ENCODE measurements around the gene ELF4.

The ELF4 gene

GRCh38 chrX:130114141-130114588 is 3.9 kb upstream of the ELF4 start:
- H3K79me2 ChIP-seq (ENCODE audit: low read length), result peaks cover 26% of the 10 kb centered on the region
- no peak overlapping the region for H3K27ac ChIP-seq (ENCODE audit: low read length)
- no peaks in the 10 kb centered on the region for H3K9me3 ChIP-seq (ENCODE audit: insufficient read depth, low read length)
- peaks cover 39% of the 10 kb centered on the region for H3K4me1 ChIP-seq (ENCODE audit: low read length)
- H3K27me3 ChIP-seq (ENCODE audit: low read depth, low read length), result no peaks in the 10 kb centered on the region
- no peak overlapping the region for H2AFZ ChIP-seq (ENCODE audit: low read depth, low read length)
- H3K36me3 ChIP-seq (replicated peaks; ENCODE audit: low read depth, low read length), result peaks cover 6% of the 10 kb centered on the region
- no peaks in the 10 kb centered on the region for H4K20me1 ChIP-seq (ENCODE audit: insufficient read depth, low read length)
- no peak overlapping the region for H3K9ac ChIP-seq (ENCODE audit: low read length)
- H3K4me3 ChIP-seq (ENCODE audit: low read length), result no peak overlapping the region
- H3K4me2 ChIP-seq (ENCODE audit: low read length), result peak overlapping the region; percentile 18; the same call in 1 of the 2 replicates
- TF ChIP-seq, protein P1, sequence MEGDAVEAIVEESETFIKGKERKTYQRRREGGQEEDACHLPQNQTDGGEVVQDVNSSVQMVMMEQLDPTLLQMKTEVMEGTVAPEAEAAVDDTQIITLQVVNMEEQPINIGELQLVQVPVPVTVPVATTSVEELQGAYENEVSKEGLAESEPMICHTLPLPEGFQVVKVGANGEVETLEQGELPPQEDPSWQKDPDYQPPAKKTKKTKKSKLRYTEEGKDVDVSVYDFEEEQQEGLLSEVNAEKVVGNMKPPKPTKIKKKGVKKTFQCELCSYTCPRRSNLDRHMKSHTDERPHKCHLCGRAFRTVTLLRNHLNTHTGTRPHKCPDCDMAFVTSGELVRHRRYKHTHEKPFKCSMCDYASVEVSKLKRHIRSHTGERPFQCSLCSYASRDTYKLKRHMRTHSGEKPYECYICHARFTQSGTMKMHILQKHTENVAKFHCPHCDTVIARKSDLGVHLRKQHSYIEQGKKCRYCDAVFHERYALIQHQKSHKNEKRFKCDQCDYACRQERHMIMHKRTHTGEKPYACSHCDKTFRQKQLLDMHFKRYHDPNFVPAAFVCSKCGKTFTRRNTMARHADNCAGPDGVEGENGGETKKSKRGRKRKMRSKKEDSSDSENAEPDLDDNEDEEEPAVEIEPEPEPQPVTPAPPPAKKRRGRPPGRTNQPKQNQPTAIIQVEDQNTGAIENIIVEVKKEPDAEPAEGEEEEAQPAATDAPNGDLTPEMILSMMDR (IDR thresholded peaks at IDR 0.05; ENCODE audit: low read depth, low read length), result no peak
- TF ChIP-seq EZH2phosphoT487 (IDR thresholded peaks at IDR 0.05; ENCODE audit: low read depth), result no peak

DNA sequence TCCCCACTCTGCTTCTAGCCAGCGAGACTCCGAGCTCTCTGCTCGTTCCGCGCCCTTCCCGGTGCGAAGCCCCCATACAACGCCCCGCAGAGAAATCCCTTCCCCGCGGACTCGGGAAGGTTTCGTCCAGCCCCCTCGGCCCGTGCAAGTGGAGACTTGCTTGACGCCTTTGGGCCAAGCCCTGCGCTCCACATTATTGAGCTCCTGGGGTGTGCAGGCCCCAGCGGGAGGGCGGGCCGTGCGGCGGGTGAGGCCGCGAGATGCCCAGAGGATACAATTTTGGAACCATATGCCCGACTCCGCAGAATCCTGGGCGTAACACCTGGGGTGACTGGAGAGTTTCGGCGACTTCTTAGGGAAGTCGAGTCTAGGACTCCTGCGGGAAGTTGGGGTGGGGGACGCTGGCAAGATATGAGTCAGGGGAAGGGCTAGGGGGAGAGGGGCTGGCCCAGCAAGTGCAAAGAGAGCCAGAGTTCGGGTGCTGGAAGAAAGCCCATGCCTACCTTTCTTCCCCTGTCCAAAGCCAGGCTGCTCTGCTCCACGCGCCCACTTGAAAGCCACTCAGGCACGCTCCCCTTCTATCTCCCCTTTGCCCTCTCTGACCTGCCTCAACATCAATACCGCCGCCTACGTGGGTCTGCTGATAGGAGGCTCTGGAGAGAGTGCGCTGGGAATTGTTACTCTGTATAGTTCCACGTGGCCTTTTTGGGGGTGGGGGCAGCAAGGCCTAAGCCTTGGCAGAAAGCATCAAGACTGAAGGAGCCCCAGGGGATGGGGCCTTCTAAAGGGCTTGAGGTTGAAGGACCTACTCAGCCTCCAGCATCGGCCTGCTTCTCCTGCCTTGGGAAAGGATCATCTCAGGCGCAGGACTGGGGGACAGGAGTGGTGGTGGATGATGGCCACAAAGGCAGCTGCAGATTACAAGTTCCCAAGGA is 1.2 kb upstream of the ELF4 start:
- peaks cover 46% of the 10 kb centered on the region for H3K4me1 ChIP-seq (ENCODE audit: low read length)
- no peaks in the 10 kb centered on the region for H3K27me3 ChIP-seq (ENCODE audit: low read depth, low read length)
- peak overlapping the region; percentile 87 for H3K9ac ChIP-seq (ENCODE audit: low read length)
- peaks cover 13% of the 10 kb centered on the region for H3K36me3 ChIP-seq (replicated peaks; ENCODE audit: low read depth, low read length)
- H3K9me3 ChIP-seq (ENCODE audit: insufficient read depth, low read length), result no peaks in the 10 kb centered on the region
- peaks cover 53% of the 10 kb centered on the region for H3K79me2 ChIP-seq (ENCODE audit: low read length)
- peak overlapping the region; percentile 86 for H3K4me3 ChIP-seq (ENCODE audit: low read length)
- H3K4me2 ChIP-seq (ENCODE audit: low read length), result peak overlapping the region; percentile 97
- peak overlapping the region; percentile 93 for H3K27ac ChIP-seq (ENCODE audit: low read length)
- H2AFZ ChIP-seq (ENCODE audit: low read depth, low read length), result 0 out of 2 replicates have a peak overlapping the region, but pooled peaks have one; percentile 14
- H4K20me1 ChIP-seq (ENCODE audit: insufficient read depth, low read length), result peaks cover 25% of the 10 kb centered on the region
- TF ChIP-seq EZH2phosphoT487 (IDR thresholded peaks at IDR 0.05; ENCODE audit: low read depth), result no peak
- TF ChIP-seq, protein P1 (IDR thresholded peaks at IDR 0.05; ENCODE audit: low read depth, low read length), result no peak

DNA sequence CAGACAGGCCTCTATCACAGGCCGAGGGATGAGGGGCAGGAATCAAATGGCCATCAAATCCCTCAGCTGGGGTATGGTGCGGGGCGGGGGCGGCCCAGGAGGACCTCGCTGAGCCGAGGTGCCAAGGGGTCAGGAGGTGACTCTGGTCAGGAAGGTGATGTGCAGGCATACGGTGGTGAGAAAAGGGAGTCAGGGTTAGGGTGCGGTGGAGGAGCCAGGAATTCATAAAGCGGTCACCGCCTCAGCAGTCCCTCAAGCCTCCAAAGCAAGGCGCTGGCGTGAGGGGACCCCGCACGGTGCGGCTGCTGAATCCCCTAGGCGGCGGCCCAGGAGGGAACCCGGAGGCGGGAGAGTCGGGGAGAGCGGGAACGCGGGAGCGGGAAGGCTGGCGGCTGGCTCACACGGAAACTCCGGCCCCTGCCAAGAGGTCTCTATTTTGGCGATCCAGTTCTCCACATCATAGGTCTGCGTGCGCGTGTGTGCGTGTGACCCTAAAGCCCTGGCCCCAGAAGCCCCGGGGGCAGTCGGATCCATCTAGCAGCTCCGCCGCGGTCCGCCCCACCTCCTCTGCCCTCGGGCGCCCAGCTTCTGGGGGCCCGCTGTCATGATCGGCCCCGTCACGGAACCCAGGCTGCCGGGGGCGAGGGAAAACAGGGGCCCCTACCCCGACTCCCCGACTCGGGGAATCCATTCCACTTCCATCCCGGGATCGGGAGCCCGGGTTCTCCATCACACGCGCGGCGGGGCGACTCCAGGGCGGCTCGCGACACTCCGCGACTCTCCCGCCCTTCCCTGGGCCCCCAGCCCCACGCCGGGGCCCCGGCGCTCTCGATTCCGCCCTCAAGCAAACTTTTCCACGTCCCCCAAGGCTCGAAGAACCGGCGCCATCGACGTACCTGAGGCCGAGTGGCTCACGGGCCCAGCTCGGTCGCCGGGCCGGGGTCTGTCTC is 593 bp downstream of the ELF4 start:
- peak overlapping the region; percentile 99 for H3K4me3 ChIP-seq (ENCODE audit: low read length)
- peak overlapping the region; percentile 93 for H3K27ac ChIP-seq (ENCODE audit: low read length)
- no peaks in the 10 kb centered on the region for H3K27me3 ChIP-seq (ENCODE audit: low read depth, low read length)
- peaks cover 41% of the 10 kb centered on the region for H4K20me1 ChIP-seq (ENCODE audit: insufficient read depth, low read length)
- H3K36me3 ChIP-seq (replicated peaks; ENCODE audit: low read depth, low read length), result peaks cover 13% of the 10 kb centered on the region
- TF ChIP-seq, protein P1 (IDR thresholded peaks at IDR 0.05; ENCODE audit: low read depth, low read length), result no peak
- TF ChIP-seq EZH2phosphoT487 (IDR thresholded peaks at IDR 0.05; ENCODE audit: low read depth), result no peak
- H3K9me3 ChIP-seq (ENCODE audit: insufficient read depth, low read length), result no peaks in the 10 kb centered on the region
- no peak overlapping the region for H2AFZ ChIP-seq (ENCODE audit: low read depth, low read length)
- H3K4me2 ChIP-seq (ENCODE audit: low read length), result peak overlapping the region; percentile 100
- peaks cover 51% of the 10 kb centered on the region for H3K4me1 ChIP-seq (ENCODE audit: low read length)
- H3K9ac ChIP-seq (ENCODE audit: low read length), result peak overlapping the region; percentile 99
- peaks cover 71% of the 10 kb centered on the region for H3K79me2 ChIP-seq (ENCODE audit: low read length)

All from OCI-LY3 (cell line).